Astrocyte of the cerebellum (primary cell): ENCODE results near the gene CASTOR2.
"Not testable (repeated sequence)": the region's sequence is repeated elsewhere in the genome, so short reads cannot be mapped to it uniquely, and the experiment has no call there.

Source experiments
- DNase-seq: peaks from one replicate; pipeline ENCODE4 v3.0.0-alpha.2; 2011; ENCODE audit warnings: low read depth
- H3K4me3 ChIP-seq: 2 replicates; pipeline ENCODE4 v1.5.1; 2011; ENCODE audit warnings: mild to moderate bottlenecking, low read depth, low read length, moderate library complexity
- in situ Hi-C: cut with HindIII; loops from 2 replicates; pipeline ENCODE4 v1.10.0; 2017; ENCODE audit warnings: low sequenced_read_pairs

Gene CASTOR2

GRCh38 chr7:74964511-74965119 lies at the start of gene CASTOR2:
TSS of gene CASTOR2 (plus strand) at chr7:74964705. CDS start at chr7:74964986, 281 bp downstream.
- DNase-seq, H3K4me3 ChIP-seq, in situ Hi-C loops: not testable (repeated sequence)

- in situ Hi-C loops, H3K4me3 ChIP-seq, DNase-seq: not testable (repeated sequence)
These were observed 42.1 kb upstream of the CASTOR2 start for GRCh38 chr7:74922321-74922890.

- DNase-seq, in situ Hi-C loops: not testable (repeated sequence)
These were observed 40.9 kb upstream of the CASTOR2 start for GRCh38 chr7:74923644-74924043.

GRCh38 chr7:74926968-74927367 lies 37.5 kb upstream of the CASTOR2 start:
- H3K4me3 ChIP-seq, in situ Hi-C loops, DNase-seq: not testable (repeated sequence)

More at GRCh38 chr7:74923644-74924043, 40.9 kb upstream of the CASTOR2 start:
- not testable (repeated sequence) for H3K4me3 ChIP-seq

GRCh38 chr7:74931563-74932328 lies 32.8 kb upstream of the CASTOR2 start:
- H3K4me3 ChIP-seq, in situ Hi-C loops, DNase-seq: not testable (repeated sequence)

GRCh38 chr7:74939429-74939828 lies 25.1 kb upstream of the CASTOR2 start:
- DNase-seq, H3K4me3 ChIP-seq, in situ Hi-C loops: not testable (repeated sequence)

- H3K4me3 ChIP-seq, in situ Hi-C loops, DNase-seq: not testable (repeated sequence)
These were observed 23.0 kb upstream of the CASTOR2 start for GRCh38 chr7:74941302-74942069.

GRCh38 chr7:74943923-74944322 lies 20.6 kb upstream of the CASTOR2 start:
- DNase-seq, in situ Hi-C loops, H3K4me3 ChIP-seq: not testable (repeated sequence)

- H3K4me3 ChIP-seq, DNase-seq, in situ Hi-C loops: not testable (repeated sequence)
These were observed 16.8 kb upstream of the CASTOR2 start for GRCh38 chr7:74947741-74948140.

- H3K4me3 ChIP-seq, DNase-seq, in situ Hi-C loops: not testable (repeated sequence)
These were observed 10.7 kb upstream of the CASTOR2 start for GRCh38 chr7:74953774-74954173.

GRCh38 chr7:74958328-74958727 lies 6.2 kb upstream of the CASTOR2 start:
- DNase-seq, H3K4me3 ChIP-seq, in situ Hi-C loops: not testable (repeated sequence)

GRCh38 chr7:74963704-74964510 lies 598 bp upstream of the CASTOR2 start:
- DNase-seq, in situ Hi-C loops, H3K4me3 ChIP-seq: not testable (repeated sequence)

- in situ Hi-C loops, DNase-seq, H3K4me3 ChIP-seq: not testable (repeated sequence)
These were observed 1.8 kb downstream of the CASTOR2 start for GRCh38 chr7:74966208-74966854.

GRCh38 chr7:74966909-74967308 lies 2.4 kb downstream of the CASTOR2 start:
- DNase-seq, H3K4me3 ChIP-seq, in situ Hi-C loops: not testable (repeated sequence)

- in situ Hi-C loops, DNase-seq: not testable (repeated sequence)
These were observed 6.9 kb downstream of the CASTOR2 start for GRCh38 chr7:74971431-74971830.

GRCh38 chr7:74972377-74972776 lies 7.9 kb downstream of the CASTOR2 start:
- in situ Hi-C loops, H3K4me3 ChIP-seq: not testable (repeated sequence)

More at GRCh38 chr7:74971431-74971830, 6.9 kb downstream of the CASTOR2 start:
- not testable (repeated sequence) for H3K4me3 ChIP-seq

More at GRCh38 chr7:74972377-74972776, 7.9 kb downstream of the CASTOR2 start:
- not testable (repeated sequence) for DNase-seq
